IPS-20b (cell line): ENCODE measurements around the gene XNDC1N.
"Not testable (repeated sequence)": the region's sequence is repeated elsewhere in the genome, so short reads cannot be mapped to it uniquely, and the experiment has no call there.

Source experiments
- H3K27ac ChIP-seq: one replicate; pipeline ENCODE4 v1.5.1; 2013; ENCODE audit warnings: low read length
- H3K27me3 ChIP-seq: 2 replicates; pipeline ENCODE4 v1.6.1; 2013; ENCODE audit warnings: mild to moderate bottlenecking, low read length, inconsistent platforms; ENCODE audit not compliant: insufficient read depth
- H3K36me3 ChIP-seq: 2 replicates; pipeline ENCODE4 v1.6.1; 2013; ENCODE audit warnings: low read depth, mild to moderate bottlenecking, inconsistent platforms, low read length, moderate library complexity; ENCODE audit not compliant: insufficient read depth
- H3K4me1 ChIP-seq: 2 replicates; pipeline ENCODE4 v1.6.1; 2013; ENCODE audit warnings: mild to moderate bottlenecking, control low read depth, inconsistent platforms, low read length, moderate library complexity; ENCODE audit not compliant: insufficient read depth
- H3K4me3 ChIP-seq: 2 replicates; pipeline ENCODE4 v1.5.1; 2013; ENCODE audit warnings: mild to moderate bottlenecking, low read length, inconsistent platforms
- H3K9ac ChIP-seq: 2 replicates; pipeline ENCODE4 v1.6.1; 2013; ENCODE audit warnings: low read depth, mild to moderate bottlenecking, inconsistent platforms, low read length, moderate library complexity
- H3K9me3 ChIP-seq: 2 replicates; pipeline ENCODE4 v1.6.1; 2013; ENCODE audit warnings: mild to moderate bottlenecking, low read depth, low read length, inconsistent platforms; ENCODE audit not compliant: insufficient read depth

Gene XNDC1N

GRCh38 chr11:71889181-71889872 lies 39.1 kb downstream of the XNDC1N start:
- H3K4me1 ChIP-seq, H3K36me3 ChIP-seq: not testable (repeated sequence)

GRCh38 chr11:71888335-71889010 lies 39.9 kb downstream of the XNDC1N start:
- H3K9ac ChIP-seq, H3K4me1 ChIP-seq, H3K27ac ChIP-seq, H3K4me3 ChIP-seq, H3K27me3 ChIP-seq, H3K9me3 ChIP-seq, H3K36me3 ChIP-seq: not testable (repeated sequence)

More at GRCh38 chr11:71889181-71889872, 39.1 kb downstream of the XNDC1N start:
- not testable (repeated sequence) for H3K4me3 ChIP-seq, H3K27me3 ChIP-seq, H3K27ac ChIP-seq, H3K9me3 ChIP-seq, H3K9ac ChIP-seq

GRCh38 chr11:71885806-71886205 lies 42.6 kb downstream of the XNDC1N start:
- not testable (repeated sequence) for H3K4me3 ChIP-seq, H3K27me3 ChIP-seq, H3K36me3 ChIP-seq, H3K27ac ChIP-seq, H3K4me1 ChIP-seq, H3K9ac ChIP-seq, H3K9me3 ChIP-seq
